Choroid plexus epithelial cell (primary cell): Measurements from ENCODE around the gene HOXC4.

ENCODE experiments used
- DNase-seq: peaks from one replicate; pipeline ENCODE4 v3.0.0-alpha.2; 2010; ENCODE audit warnings: low read depth
- H3K4me3 ChIP-seq: 2 replicates; pipeline ENCODE4 v1.5.1; 2011; ENCODE audit warnings: low read depth, mild to moderate bottlenecking, control low read depth, low read length, moderate library complexity
- TF ChIP-seq, protein P1 (sequence below): conservative IDR thresholded peaks from 2 replicates; pipeline ENCODE4 v1.5.1; 2011; ENCODE audit warnings: low read depth, mild to moderate bottlenecking, control low read depth, inconsistent platforms, low read length, moderate library complexity

The HOXC4 gene

DNA sequence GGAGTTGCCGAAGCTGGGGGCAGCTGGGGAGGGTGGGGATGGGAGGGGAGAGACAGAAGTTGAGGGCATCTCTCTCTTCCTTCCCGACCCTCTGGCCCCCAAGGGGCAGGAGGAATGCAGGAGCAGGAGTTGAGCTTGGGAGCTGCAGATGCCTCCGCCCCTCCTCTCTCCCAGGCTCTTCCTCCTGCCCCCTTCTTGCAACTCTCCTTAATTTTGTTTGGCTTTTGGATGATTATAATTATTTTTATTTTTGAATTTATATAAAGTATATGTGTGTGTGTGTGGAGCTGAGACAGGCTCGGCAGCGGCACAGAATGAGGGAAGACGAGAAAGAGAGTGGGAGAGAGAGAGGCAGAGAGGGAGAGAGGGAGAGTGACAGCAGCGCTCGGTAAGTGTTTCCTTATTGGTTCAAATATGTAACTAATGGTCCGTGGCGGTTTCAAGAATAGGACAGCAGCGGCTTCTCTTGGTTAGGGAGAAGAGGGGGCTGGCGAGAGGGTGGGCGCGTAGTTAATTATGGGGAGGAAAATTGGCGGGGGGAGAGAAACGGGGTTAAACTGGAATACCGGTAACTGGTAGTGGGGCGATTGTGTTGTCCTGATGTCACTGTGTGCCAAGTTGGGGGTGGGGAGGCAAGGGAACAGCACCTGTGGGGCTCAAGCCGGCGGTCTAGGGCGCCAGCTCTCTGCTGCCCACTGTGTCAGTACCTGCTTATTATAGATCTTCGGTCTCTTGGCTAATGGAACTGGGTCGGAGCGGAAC lies 36.4 kb upstream of the HOXC4 start:
- H3K4me3 ChIP-seq = no peak overlapping the region
- DNase-seq = no peak
- TF ChIP-seq, protein P1, sequence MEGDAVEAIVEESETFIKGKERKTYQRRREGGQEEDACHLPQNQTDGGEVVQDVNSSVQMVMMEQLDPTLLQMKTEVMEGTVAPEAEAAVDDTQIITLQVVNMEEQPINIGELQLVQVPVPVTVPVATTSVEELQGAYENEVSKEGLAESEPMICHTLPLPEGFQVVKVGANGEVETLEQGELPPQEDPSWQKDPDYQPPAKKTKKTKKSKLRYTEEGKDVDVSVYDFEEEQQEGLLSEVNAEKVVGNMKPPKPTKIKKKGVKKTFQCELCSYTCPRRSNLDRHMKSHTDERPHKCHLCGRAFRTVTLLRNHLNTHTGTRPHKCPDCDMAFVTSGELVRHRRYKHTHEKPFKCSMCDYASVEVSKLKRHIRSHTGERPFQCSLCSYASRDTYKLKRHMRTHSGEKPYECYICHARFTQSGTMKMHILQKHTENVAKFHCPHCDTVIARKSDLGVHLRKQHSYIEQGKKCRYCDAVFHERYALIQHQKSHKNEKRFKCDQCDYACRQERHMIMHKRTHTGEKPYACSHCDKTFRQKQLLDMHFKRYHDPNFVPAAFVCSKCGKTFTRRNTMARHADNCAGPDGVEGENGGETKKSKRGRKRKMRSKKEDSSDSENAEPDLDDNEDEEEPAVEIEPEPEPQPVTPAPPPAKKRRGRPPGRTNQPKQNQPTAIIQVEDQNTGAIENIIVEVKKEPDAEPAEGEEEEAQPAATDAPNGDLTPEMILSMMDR = no peak

DNA sequence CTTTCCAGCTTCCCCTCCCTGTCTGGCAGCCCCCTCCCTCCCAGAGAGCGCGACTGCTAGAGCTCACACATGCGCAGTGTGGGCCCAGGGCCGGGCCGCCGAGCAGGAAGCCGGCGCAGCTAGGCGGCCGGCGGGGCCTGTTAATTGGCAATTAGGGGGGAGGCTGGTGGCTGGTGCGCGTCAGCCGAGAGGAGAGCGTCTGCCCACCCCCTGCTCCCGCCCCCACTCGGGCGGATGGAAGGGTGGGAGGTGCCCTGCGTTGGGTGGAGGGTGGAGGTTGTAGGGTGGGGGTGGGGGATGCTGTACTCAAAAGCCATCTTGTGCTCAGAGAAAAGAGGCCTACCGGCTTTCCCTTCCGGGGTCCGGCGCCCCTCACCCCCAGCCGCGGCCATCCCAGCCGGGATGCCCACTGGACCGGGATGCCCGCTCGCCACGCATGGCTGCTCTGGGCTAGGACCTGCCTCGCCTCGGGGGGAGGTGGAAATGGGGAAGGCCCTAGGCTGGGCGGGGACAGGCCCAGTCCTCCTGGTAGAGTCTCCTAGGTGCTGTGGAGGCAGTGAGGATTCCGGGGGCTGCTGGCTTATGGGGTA lies 35.7 kb upstream of the HOXC4 start:
- H3K4me3 ChIP-seq = no peak overlapping the region
- no peak for DNase-seq
- TF ChIP-seq, protein P1 = no peak

DNA sequence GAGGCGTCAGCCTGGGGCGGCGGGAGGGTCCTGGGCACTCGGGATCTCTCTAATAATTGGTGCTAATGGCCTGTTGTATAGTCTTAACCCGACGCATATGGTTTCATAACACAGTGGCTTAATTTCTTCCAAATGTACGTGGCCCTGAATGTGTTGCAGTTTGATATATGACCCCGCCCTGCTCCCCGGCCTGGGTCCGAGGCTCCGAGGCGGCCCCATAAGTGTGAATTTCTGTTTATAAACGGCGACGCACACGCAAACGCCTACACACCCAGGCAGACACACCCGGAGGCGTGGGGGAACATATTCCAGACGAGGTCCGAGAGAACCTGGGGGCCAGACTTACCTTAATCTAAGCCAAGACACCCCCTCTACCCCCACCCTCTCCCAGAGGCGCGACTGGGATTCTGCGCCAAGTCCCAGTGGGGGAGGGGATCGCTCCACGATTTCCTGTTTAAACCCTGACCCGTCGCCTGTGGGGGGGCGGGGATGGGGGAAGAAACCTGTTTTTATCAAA lies 35.1 kb upstream of the HOXC4 start:
- H3K4me3 ChIP-seq = no peak overlapping the region
- DNase-seq = no peak

DNA sequence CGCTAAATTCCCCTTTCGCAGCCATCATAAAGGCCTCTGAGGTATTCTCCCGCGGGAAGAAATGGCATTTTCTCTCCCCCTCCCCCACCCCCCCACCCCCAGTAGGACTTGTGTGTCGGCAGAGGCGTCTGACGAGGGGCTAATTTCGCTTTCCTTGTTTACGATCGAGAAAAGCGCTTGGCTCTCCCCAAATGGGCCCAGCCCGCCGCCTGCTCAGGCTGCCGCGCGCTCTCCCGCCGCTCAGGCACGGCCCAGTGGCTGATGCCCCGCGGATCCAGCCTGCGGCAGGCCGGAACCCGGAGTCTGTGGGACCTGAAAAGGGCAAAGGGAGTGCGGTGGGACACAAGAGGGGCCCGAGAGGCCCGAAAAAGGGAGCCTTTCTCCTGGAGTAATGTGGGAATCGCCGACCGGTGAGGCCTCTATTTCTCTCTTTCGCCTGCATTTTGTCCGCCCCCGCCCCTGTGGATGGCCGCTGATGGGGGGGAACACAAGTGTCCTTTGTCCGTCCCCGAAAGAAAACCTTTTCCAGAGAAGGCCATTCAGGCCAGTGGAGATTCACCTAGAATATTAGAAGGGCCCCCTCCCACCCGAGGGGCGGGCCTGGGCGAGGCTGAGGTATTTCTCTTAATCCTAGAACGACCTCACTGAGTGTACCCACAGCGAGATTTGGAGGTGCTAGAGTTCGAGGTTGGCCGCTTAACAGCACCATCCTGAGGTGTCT lies 34.4 kb upstream of the HOXC4 start:
- TF ChIP-seq, protein P1 = no peak
- DNase-seq = no peak
- no peak overlapping the region for H3K4me3 ChIP-seq

More for the DNA sequence above, 35.1 kb upstream of the HOXC4 start:
- TF ChIP-seq, protein P1 = no peak

DNA sequence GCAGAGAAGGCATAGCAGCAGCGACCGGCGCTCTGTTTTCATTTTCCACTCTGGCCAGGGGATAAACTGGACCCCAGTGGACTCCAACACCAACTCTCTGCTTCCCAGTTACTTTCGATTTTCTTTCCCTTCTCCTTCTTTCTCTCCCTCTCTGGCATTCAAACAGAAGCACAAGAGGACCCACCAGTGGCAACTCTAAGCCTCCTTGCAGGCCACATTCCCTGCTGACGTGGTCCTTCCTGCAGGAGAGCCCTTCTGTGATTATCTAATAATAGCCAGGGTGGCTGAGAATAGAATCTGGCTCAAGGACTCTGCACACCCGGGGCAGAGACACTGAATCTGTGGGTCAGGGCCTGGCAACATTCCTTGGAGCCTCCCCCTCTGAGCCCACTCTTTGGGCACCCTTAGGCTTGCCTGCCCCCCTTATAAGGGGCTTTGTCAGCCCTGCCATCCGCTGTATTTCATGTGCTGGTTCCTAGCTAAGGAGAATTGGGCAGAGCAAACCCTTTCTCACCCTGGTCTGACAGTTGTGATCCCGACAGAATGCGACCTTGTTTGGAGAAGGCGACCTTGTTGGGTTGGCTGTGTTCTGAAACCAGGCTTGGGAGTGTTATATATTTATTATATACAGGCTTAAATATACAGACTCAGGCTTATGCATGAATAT lies 33.6 kb upstream of the HOXC4 start:
- TF ChIP-seq, protein P1 = no peak
- no peak for DNase-seq
- no peak overlapping the region for H3K4me3 ChIP-seq

DNA sequence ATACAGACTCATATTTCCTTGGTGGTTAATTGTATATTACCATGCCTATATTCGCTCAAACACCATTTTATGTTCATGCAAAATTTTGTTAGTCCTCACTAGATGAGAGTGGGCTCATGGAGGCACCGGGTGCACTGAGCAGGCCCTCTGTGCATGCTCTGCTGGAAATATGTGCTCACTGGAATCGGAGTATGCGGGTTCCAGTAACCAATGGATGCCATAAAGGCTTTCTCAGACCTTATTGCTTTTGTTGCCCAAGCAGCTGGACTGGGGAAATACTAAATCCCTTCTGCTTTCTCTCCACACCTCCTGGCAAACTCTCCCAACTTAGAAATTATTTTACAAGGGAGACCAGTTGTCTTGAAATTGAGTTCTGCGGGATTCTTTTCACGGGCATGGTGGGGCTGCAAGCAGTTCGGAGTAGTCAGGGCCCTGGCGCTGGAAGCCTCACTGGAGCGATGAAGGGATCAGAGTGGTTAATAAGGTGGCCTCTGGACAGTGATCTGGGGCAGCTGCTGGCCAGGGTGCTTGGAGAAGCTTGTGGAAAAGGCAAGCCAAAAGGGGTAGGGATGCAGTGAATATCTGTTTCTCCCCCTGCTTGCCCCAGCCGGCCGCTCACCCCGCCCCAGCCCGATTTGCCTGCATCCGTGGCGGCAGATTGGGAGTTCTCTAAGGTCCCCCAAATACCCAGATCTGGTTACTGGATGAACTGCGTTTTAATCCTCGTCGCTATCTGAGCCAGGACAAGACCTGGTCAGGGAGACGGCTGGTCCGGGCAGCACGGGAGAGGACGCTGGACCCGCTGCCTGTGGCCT lies 32.8 kb upstream of the HOXC4 start:
- no peak for DNase-seq
- TF ChIP-seq, protein P1 = no peak
- H3K4me3 ChIP-seq = no peak overlapping the region
